GM12892 (cell line): ENCODE results near the gene BST2. TPM values are rescaled to one million over a fixed set of nuclear protein-coding genes. Genes with fewer than 3 reads are reported as not detected.

Experiments
- DNase-seq: peaks from one replicate; pipeline ENCODE4 v3.0.0; 2011; ENCODE audit not compliant: insufficient read length
- FAIRE-seq: peaks from 2 replicates; lab custom pipeline; 2011; peaks lifted over from hg19 to GRCh38; lab: Jason Lieb, UNC
- POLR2A ChIP-seq: IDR thresholded peaks from 2 replicates; pipeline ENCODE4 v1.6.1; 2011; ENCODE audit warnings: low read depth, low read length, control low read depth
- POLR2AphosphoS5 ChIP-seq: IDR thresholded peaks from 2 replicates; pipeline ENCODE4 v1.6.1; 2011; ENCODE audit warnings: low read depth, low read length, control low read depth
- TAF1 ChIP-seq: IDR thresholded peaks from 2 replicates; pipeline ENCODE4 v1.6.1; 2011; ENCODE audit warnings: low read depth, mild to moderate bottlenecking, control low read depth, low read length, borderline replicate concordance
- polyA plus RNA-seq: library from polyadenylated mRNA; unstranded; fragments of >200 nt; gene quantifications from one replicate; pipeline ENCODE4 v1.2.1, GENCODE V29; 2012; ENCODE audit warnings: missing spikeins, inconsistent platforms; ENCODE audit not compliant: missing spikeins

The BST2 gene, protein sequence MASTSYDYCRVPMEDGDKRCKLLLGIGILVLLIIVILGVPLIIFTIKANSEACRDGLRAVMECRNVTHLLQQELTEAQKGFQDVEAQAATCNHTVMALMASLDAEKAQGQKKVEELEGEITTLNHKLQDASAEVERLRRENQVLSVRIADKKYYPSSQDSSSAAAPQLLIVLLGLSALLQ
- polyA plus RNA-seq = 266 TPM

DNA sequence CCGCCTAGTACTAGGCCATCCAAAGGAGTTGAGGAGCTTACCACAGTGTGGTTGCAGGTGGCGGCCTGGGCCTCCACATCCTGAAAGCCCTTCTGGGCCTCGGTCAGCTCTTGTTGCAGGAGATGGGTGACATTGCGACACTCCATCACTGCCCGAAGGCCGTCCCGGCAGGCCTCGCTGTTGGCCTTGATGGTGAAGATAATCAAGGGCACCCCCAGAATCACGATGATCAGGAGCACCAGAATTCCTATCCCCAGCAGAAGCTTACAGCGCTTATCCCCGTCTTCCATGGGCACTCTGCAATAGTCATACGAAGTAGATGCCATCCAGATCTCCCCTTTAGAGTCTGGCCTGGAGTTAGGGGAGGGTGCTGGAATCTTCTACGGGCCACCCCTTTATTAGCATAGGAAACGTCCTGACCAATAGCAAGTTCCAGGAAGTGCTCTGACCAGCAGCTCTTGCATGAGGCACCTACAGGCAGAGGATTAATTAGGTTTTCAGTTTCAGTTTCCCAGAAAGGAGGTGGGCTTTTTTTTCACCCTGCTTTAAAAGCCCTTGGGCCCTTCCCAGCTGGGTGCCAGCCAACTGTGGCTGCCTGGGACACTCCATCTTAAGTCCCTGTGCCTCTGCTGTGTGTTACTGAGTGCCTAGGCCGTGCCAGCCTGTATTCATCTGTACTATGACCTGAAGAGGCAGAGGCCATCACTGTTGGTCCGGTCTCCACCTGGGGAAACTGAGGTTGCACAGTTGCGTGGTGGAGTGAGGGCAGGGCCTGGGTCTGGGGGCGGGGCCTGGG, at the start of gene BST2:
BST2 (minus strand) TSS at position 381 of the 796 bp plus-strand sequence; CDS start at position 326, 55 bp downstream.
- DNase-seq = peak; percentile 88
- FAIRE-seq = peak; percentile 86
- 0 out of 2 replicates have a peak, but pooled peaks have one; percentile 46 for TF ChIP-seq TAF1
- peak; percentile 66 for TF ChIP-seq POLR2A
- TF ChIP-seq POLR2AphosphoS5 = peak; percentile 84

- no peak for FAIRE-seq
These were observed 49.2 kb upstream of the BST2 start for GRCh38 chr19:17454576-17455071.

DNA sequence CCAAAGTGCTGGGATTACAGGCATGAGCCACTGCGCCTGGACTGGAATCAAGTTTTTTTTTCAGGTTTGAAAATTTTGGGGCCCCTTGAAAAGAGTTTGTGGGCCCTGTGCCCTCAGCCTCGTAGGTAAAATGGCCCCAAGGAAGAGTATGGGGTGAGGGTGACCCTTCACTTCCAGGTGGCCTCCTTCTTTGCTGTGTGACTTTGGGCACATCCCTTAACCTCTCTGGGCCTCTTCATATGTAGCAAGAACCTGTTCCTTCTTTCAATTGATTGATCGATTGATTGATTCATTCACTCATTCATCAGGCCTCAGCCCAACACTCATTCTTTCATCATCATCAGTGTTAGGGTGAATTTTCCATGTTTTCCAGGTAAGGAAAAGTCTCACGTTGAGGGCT, 46.4 kb upstream of the BST2 start:
- DNase-seq (no peak), FAIRE-seq (no peak)
- no peak for TF ChIP-seq TAF1

More at GRCh38 chr19:17454576-17455071, 49.2 kb upstream of the BST2 start:
- no peak for DNase-seq
- TF ChIP-seq TAF1 (no peak), POLR2AphosphoS5 (no peak), POLR2A (no peak)

- no peak for DNase-seq
- no peak for TF ChIP-seq TAF1
- no peak for TF ChIP-seq POLR2A
- TF ChIP-seq POLR2AphosphoS5 = no peak
- peak; percentile 58 for FAIRE-seq
These were observed 45.0 kb upstream of the BST2 start for GRCh38 chr19:17450264-17451075.

DNA sequence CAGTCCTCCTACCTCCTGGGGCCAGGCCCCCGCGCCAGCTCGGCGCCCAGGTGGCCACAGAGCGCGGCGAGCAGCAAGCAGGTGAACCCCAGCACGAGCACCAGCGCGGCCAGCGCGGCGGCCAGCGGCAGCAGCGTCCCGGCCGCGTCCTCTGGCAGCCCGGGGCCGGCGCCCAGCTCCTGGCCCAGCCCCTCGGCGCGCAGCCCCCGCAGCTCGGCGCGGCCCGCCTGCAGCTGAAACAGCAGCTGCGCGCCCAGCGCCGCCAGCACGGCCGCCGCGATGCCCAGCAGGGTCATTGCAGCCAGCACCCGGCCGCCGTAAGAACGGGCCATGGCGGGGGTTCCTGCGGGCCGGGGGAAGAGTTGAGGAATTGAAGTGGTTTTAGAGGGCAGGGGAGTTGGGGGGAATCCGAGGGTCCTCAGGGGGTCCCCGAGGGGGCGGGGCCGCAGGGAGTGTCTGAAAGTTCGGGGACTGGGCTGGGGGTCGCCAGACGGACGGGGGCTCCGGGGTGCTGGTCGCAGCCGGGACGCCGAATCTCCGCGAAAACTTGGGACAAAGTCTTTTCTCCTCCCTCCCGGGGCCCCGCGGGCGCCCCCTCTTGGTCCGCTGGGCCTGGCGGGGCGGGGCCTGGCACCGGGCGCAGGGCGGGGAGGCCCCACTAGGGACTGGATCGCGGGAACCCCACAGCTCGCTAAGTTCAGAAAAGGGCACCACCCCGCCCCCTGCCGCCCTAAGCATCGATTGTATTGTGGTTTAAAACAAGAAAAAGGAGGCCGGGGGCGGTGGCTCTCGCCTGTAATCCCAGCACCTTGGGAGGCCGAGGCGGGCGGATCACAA, 42.9 kb upstream of the BST2 start, which contains the start of gene TMEM221:
TMEM221 (minus strand) TSS at position 538 of the 837 bp plus-strand sequence; CDS start at position 332, 206 bp downstream.
- DNase-seq (peak; percentile 51), FAIRE-seq (no peak)
- no peak for TF ChIP-seq POLR2AphosphoS5
- no peak for TF ChIP-seq TAF1
- no peak for TF ChIP-seq POLR2A

DNA sequence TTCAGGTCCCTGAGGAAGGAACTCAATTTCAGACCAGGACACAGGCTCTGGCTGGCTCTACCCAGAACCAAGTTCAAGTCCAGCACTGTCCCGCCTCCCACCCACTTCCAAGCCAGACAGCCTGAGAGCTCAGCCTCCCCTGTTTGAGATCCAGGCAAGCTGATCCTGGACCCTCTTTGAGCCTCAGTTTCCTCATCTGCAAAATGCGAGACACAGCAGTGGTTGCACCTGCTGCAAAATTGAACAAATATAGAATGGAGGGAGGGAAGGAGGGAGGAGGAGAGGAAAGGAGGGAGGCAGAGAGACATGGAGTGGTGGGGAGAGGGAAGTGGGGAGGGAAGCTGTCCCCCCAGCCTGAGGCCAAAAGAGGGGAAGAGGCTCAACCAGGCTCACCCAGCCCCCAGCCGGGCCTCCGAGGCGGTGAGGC, 42.3 kb upstream of the BST2 start:
- no peak for FAIRE-seq
- no peak for TF ChIP-seq POLR2AphosphoS5
- no peak for DNase-seq

DNA sequence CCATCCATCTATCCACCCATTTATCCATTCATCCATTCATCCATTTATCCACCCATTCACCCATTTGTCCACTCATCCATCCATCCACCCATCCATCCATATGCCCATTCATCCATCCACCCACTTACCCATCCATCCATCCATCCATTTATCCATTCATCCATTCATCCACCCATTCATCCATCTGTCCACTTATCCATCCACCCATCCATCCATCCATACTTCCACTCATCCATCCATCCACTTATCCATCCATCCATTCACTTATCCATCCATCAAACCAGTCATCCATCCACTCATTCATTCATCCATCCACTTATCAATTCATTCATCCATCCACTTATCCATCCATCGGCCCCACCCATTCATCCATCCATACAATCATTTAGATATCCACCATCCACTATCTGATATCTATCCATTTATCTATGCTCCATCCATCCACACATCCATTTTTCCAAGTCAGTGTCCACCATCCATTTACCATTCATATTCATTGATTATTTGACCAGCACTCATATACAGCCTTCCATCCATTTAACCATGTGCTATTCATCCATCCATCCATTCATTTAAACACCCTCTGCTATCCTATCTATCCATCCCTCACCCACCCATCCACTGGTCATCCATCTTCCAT, 40.2 kb upstream of the BST2 start:
- DNase-seq = no peak
- TF ChIP-seq POLR2AphosphoS5 (no peak), POLR2A (no peak), TAF1 (no peak)
- FAIRE-seq = no peak

DNA sequence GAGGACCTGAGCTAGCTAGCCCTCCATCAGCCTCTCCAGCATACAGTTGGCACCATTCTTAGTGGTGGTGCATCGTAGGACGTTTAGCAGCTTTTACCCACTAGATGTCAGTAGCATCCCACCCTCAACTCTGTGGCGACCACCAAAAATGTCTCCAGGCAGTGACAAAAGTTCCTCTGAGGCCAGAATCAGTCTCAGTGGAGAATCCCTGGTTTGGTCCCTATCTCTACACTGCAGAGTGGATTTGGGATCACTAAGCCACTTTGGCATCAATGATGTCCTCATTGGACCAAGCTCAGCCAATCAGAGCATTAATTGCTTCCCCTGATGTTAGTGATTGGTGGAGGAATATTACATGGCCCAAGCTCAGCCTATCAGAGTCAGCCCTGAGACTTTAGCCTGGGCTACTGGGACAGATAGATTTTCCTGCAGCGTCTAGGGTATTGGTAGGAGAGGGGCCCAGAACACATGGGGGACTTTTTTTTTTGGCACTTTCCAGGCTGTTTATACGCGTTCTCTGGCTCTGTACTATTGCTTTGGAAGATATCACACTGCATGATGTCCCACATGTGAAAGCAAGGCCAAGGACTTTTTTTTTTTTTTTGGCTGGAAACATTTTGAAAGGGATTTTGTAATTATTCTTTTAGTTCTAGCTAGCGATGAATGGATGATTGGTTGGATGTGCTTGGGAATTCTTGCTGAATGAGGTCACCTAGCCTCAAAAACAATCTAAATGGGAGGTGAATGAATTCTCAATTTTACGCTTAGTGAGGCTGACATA, 36.0 kb upstream of the BST2 start:
- FAIRE-seq (peak; percentile 33), DNase-seq (no peak)
- no peak for TF ChIP-seq TAF1
- TF ChIP-seq POLR2AphosphoS5 = no peak
- TF ChIP-seq POLR2A = no peak

GRCh38 chr19:17436874-17437267, 31.4 kb upstream of the BST2 start:
- TF ChIP-seq TAF1 = no peak
- DNase-seq (no peak), FAIRE-seq (no peak)

GRCh38 chr19:17436094-17436873, 30.9 kb upstream of the BST2 start:
- DNase-seq (no peak), FAIRE-seq (no peak)
- TF ChIP-seq POLR2A (no peak), POLR2AphosphoS5 (no peak), TAF1 (no peak)
